SU-DHL-6 (cell line): Measurements from ENCODE around the gene ZG16B.

Experiments used
- H2AFZ ChIP-seq: fragments of 200-600 bp; sonication (generic); 2 replicates; pipeline ENCODE4 v1.6.1; 2014; ENCODE audit warnings: low read depth, mild to moderate bottlenecking, moderate library complexity, mixed read lengths, antibody characterized with exemption, low read length; ENCODE audit not compliant: severe bottlenecking
- H3F3A ChIP-seq: fragments of 200-600 bp; shearing (Covaris generic); 2 replicates; pipeline ENCODE4 v1.6.0; 2016; ENCODE audit warnings: antibody characterized with exemption, mild to moderate bottlenecking; ENCODE audit not compliant: insufficient read depth
- H3K27ac ChIP-seq: fragments of 200-600 bp; sonication (generic); 2 replicates; pipeline ENCODE4 v1.5.1; 2016; ENCODE audit warnings: low read depth, mild to moderate bottlenecking, low read length, moderate library complexity, mixed read lengths
- H3K27me3 ChIP-seq: fragments of 200-600 bp; sonication (generic), shearing (Covaris generic); 2 replicates; pipeline ENCODE4 v1.6.0; 2014; ENCODE audit warnings: mild to moderate bottlenecking, low read length
- H3K36me3 ChIP-seq: fragments of 200-600 bp; sonication (generic); 2 replicates; pipeline ENCODE4 v1.6.1; 2014; ENCODE audit warnings: mild to moderate bottlenecking, low read length, mixed read lengths
- H3K4me2 ChIP-seq: fragments of 300-600, 200-600 bp; shearing (Covaris generic), sonication (generic); 2 replicates; pipeline ENCODE4 v1.6.0; 2014; ENCODE audit warnings: low read length, low read depth, mild to moderate bottlenecking; ENCODE audit not compliant: poor library complexity, severe bottlenecking
- H3K4me3 ChIP-seq: fragments of 200-600 bp; sonication (generic); 2 replicates; pipeline ENCODE4 v1.5.1; 2014; ENCODE audit warnings: antibody characterized with exemption, low read length, mild to moderate bottlenecking, mixed read lengths; ENCODE audit not compliant: insufficient read depth, poor library complexity, severe bottlenecking
- H3K79me2 ChIP-seq: fragments of 200-600 bp; sonication (generic); 2 replicates; pipeline ENCODE4 v1.6.1; 2014; ENCODE audit warnings: mild to moderate bottlenecking, low read length, moderate library complexity; ENCODE audit not compliant: insufficient read depth
- H3K9ac ChIP-seq: fragments of 200-600 bp; sonication (generic); 2 replicates; pipeline ENCODE4 v1.7.0; 2014; ENCODE audit warnings: mild to moderate bottlenecking, low read length
- H3K9me2 ChIP-seq: fragments of 200-600 bp; sonication (generic); replicated peaks from 2 replicates; pipeline ENCODE4 v1.6.1; 2014; ENCODE audit warnings: low read length; ENCODE audit not compliant: insufficient read depth
- H3K9me3 ChIP-seq: fragments of 200-600 bp; sonication (generic); 2 replicates; pipeline ENCODE4 v1.6.1; 2014; ENCODE audit warnings: low read length, mixed read lengths; ENCODE audit not compliant: insufficient read depth
- H4K20me1 ChIP-seq: fragments of 200-600 bp; sonication (generic); 2 replicates; pipeline ENCODE4 v1.6.1; 2014; ENCODE audit warnings: low read depth, mild to moderate bottlenecking, antibody characterized with exemption, low read length, moderate library complexity, mixed read lengths
- CTCF ChIP-seq: fragments of 200-600 bp; sonication (generic); IDR thresholded peaks from one replicate; pipeline ENCODE4 v1.5.1; 2017; ENCODE audit warnings: antibody characterized with exemption, mild to moderate bottlenecking, low read length, moderate library complexity; ENCODE audit not compliant: insufficient read depth, poor library complexity, severe bottlenecking
- EZH2phosphoT487 ChIP-seq: fragments of 200-600 bp; sonication (generic), shearing (Covaris generic); conservative IDR thresholded peaks from 2 replicates; pipeline ENCODE4 v1.6.1; 2018; ENCODE audit warnings: mild to moderate bottlenecking, antibody characterized with exemption, low read length, moderate library complexity, mixed read lengths

Gene ZG16B

GRCh38 chr16:2791174-2791573 is 38.9 kb upstream of the ZG16B start:
- no peak overlapping the region for H3K9ac ChIP-seq
- H3F3A ChIP-seq = no peaks in the 10 kb centered on the region
- H3K9me2 ChIP-seq = no peaks in the 10 kb centered on the region
- no peaks in the 10 kb centered on the region for H4K20me1 ChIP-seq
- no peak overlapping the region for H3K27ac ChIP-seq
- H3K79me2 ChIP-seq = no peaks in the 10 kb centered on the region
- no peaks in the 10 kb centered on the region for H3K27me3 ChIP-seq
- no peaks in the 10 kb centered on the region for H3K9me3 ChIP-seq
- no peaks in the 10 kb centered on the region for H3K36me3 ChIP-seq
- no peak overlapping the region for H2AFZ ChIP-seq
- H3K4me2 ChIP-seq = no peak overlapping the region
- TF ChIP-seq EZH2phosphoT487 (no peak), CTCF (no peak)
- H3K4me3 ChIP-seq = no peak overlapping the region

- no peaks in the 10 kb centered on the region for H3F3A ChIP-seq
- H2AFZ ChIP-seq = no peak overlapping the region
- H3K4me3 ChIP-seq = no peak overlapping the region
- H3K9ac ChIP-seq = no peak overlapping the region
- no peaks in the 10 kb centered on the region for H4K20me1 ChIP-seq
- no peak overlapping the region for H3K4me2 ChIP-seq
- TF ChIP-seq CTCF = no peak
- TF ChIP-seq EZH2phosphoT487 = no peak
- H3K9me2 ChIP-seq = no peaks in the 10 kb centered on the region
- H3K36me3 ChIP-seq = no peaks in the 10 kb centered on the region
- no peaks in the 10 kb centered on the region for H3K27me3 ChIP-seq
- H3K79me2 ChIP-seq = no peaks in the 10 kb centered on the region
- no peaks in the 10 kb centered on the region for H3K9me3 ChIP-seq
- no peak overlapping the region for H3K27ac ChIP-seq
Observed at GRCh38 chr16:2792940-2793339, 37.2 kb upstream of the ZG16B start.

- H2AFZ ChIP-seq = no peak overlapping the region
- H3K4me3 ChIP-seq = no peak overlapping the region
- H3K79me2 ChIP-seq = no peaks in the 10 kb centered on the region
- no peak overlapping the region for H3K27ac ChIP-seq
- no peak overlapping the region for H3K9ac ChIP-seq
- TF ChIP-seq EZH2phosphoT487 = no peak
- TF ChIP-seq CTCF = no peak
- no peaks in the 10 kb centered on the region for H3K27me3 ChIP-seq
- no peaks in the 10 kb centered on the region for H3K9me2 ChIP-seq
- no peaks in the 10 kb centered on the region for H3K9me3 ChIP-seq
- H3K4me2 ChIP-seq = no peak overlapping the region
- H3F3A ChIP-seq = no peaks in the 10 kb centered on the region
- no peaks in the 10 kb centered on the region for H4K20me1 ChIP-seq
- no peaks in the 10 kb centered on the region for H3K36me3 ChIP-seq
Observed at GRCh38 chr16:2795395-2796143, 34.5 kb upstream of the ZG16B start.
